ENCODE measurements around the gene NOP53.

DNA sequence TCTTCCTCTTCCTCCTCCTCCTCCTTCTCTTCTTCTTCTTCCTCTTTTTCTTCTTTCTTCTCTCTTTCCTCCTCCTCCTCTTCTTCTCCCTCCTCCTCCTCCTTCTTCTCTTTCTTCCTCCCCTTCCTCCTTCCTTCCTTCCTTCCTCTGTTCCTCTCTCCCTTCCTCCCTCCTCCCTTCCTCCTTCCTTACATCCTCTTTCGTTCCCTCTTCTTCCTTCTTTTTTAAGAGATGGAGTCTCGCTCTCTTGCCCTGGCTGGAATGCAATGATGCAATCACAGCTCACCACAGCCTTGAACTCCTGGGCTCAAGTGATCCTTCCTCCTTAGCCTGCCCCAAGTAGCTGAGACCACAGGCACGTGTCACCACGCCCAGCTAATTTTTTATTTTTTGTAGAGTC lies 18.9 kb upstream of the NOP53 start:
- TF ChIP-seq, protein P1, sequence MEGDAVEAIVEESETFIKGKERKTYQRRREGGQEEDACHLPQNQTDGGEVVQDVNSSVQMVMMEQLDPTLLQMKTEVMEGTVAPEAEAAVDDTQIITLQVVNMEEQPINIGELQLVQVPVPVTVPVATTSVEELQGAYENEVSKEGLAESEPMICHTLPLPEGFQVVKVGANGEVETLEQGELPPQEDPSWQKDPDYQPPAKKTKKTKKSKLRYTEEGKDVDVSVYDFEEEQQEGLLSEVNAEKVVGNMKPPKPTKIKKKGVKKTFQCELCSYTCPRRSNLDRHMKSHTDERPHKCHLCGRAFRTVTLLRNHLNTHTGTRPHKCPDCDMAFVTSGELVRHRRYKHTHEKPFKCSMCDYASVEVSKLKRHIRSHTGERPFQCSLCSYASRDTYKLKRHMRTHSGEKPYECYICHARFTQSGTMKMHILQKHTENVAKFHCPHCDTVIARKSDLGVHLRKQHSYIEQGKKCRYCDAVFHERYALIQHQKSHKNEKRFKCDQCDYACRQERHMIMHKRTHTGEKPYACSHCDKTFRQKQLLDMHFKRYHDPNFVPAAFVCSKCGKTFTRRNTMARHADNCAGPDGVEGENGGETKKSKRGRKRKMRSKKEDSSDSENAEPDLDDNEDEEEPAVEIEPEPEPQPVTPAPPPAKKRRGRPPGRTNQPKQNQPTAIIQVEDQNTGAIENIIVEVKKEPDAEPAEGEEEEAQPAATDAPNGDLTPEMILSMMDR (IDR thresholded peaks at IDR 0.05): no peak
- TF ChIP-seq POLR2A (IDR thresholded peaks at IDR 0.05): no peak

Measured in body of pancreas (tissue), 4 donors.